ENCODE data around the gene PCBP3. TPM values are rescaled to one million over a fixed set of nuclear protein-coding genes. Genes with fewer than 3 reads are reported as not detected.

The PCBP3 gene
- total and polyA plus RNA-seq, 10 of the 15 experiments (the other 5 are each of a cell fraction or from before 2014, with no cell fraction given) = 0.09 to 1.3 (median 0.46) TPM; not detected in 3

GRCh38 chr21:45629046-45629981 lies 14.2 kb upstream of the PCBP3 start:
- H4K20me1 ChIP-seq (ENCODE audit: control insufficient read depth, insufficient read depth) = no peaks in the 10 kb centered on the region
- FAIRE-seq (no peak), DNase-seq (ENCODE audit: low read depth, low spot score) (no peak), ATAC-seq (no peak)
- H3K27me3 ChIP-seq (replicated peaks in 1 of 2; ENCODE audit: control insufficient read depth in 2 of 2, insufficient read depth in 2 of 2, low read length in 1 of 2) = no peaks in the 10 kb centered on the region
- RAD21 ChIA-PET (ENCODE audit: unreplicated experiment) = no interaction called here
- SMC1A ChIA-PET (ENCODE audit: uncharacterized antibody, unreplicated experiment) = interaction anchor here (1.5 kb wide), 1 partner anchor 11 kb away, joined by 6 read pairs; no protein-coding TSS in a partner anchor
- no peak overlapping the region for H2AFZ ChIP-seq (ENCODE audit: control insufficient read depth, low read depth, low read length)
- CTCF ChIA-PET = interaction anchor here (0.7 kb wide), 1 partner anchor 11 kb away, joined by 3 read pairs; no protein-coding TSS in a partner anchor
- H3K4me1 ChIP-seq (ENCODE audit: control insufficient read depth, insufficient read depth, low read length) = peaks cover 14% of the 10 kb centered on the region
- POLR2A ChIA-PET = no interaction called here
- no peak overlapping the region for H3K27ac ChIP-seq (ENCODE audit: control insufficient read depth, insufficient read depth)
- no peaks in the 10 kb centered on the region; the same call in 2 of the 3 replicates for H3K9me3 ChIP-seq (replicated peaks; ENCODE audit: control insufficient read depth, insufficient read depth, low read length)
- in situ Hi-C loops (cut with MboI) = no loop called here
- no TSS peak for BruUV-seq (replicated peaks)
- intact Hi-C loops (cut with micrococcal nuclease; ENCODE audit: unreplicated experiment) = no loop called here
- no peaks in the 10 kb centered on the region for H3K36me3 ChIP-seq (ENCODE audit: control insufficient read depth in 2 of 2, insufficient read depth in 2 of 2, low read length in 1 of 2)
- H3K9ac ChIP-seq (ENCODE audit: control insufficient read depth, insufficient read depth, low read length) = no peak overlapping the region
- no peaks in the 10 kb centered on the region for H3K79me2 ChIP-seq (ENCODE audit: control insufficient read depth, insufficient read depth, low read length)
- H3K4me2 ChIP-seq (ENCODE audit: control insufficient read depth, insufficient read depth) = no peak overlapping the region
- WGBS (ENCODE audit: insufficient coverage, insufficient replicate concordance, low lambda C conversion rate, missing lambda C conversion rate) = 86% methylated on average over 31 of the region's 31 CpGs
- H3K4me3 ChIP-seq = no peak overlapping the region
- TF ChIP-seq MYC (IDR thresholded peaks at IDR 0.05; ENCODE audit: insufficient read depth, insufficient read length, insufficient replicate concordance, low read length, severe bottlenecking) (no peak), USF1 (IDR thresholded peaks at IDR 0.05; ENCODE audit: borderline replicate concordance, extremely low read length, insufficient read depth, low read depth, low read length) (no peak), JUND (IDR thresholded peaks at IDR 0.05; ENCODE audit: low read depth, low read length) (no peak), NR2C1 (IDR thresholded peaks at IDR 0.05) (no peak), RAD51 (IDR thresholded peaks at IDR 0.05) (no peak), IRF4 (IDR thresholded peaks at IDR 0.05; ENCODE audit: low read depth, low read length) (no peak), CBFB (IDR thresholded peaks at IDR 0.05; ENCODE audit: low read depth) (no peak), ETV6 (conservative IDR thresholded peaks at IDR 0.05 in 1 of 2, IDR thresholded peaks at IDR 0.05 in 1 of 2; ENCODE audit: borderline replicate concordance in 1 of 2, low read depth in 1 of 2) (no peak), CEBPB (IDR thresholded peaks at IDR 0.05; ENCODE audit: borderline replicate concordance in 1 of 2, low read depth in 2 of 2, low read length in 2 of 2) (no peak), ESRRA (IDR thresholded peaks at IDR 0.05; ENCODE audit: low read length) (no peak), BRCA1 (IDR thresholded peaks at IDR 0.05; ENCODE audit: low read depth, low read length) (no peak), CBX5 (IDR thresholded peaks at IDR 0.05; ENCODE audit: low read depth) (no peak), SIX5 (IDR thresholded peaks at IDR 0.05; ENCODE audit: low read depth, low read length, severe bottlenecking) (no peak), SPI1 (IDR thresholded peaks at IDR 0.05; ENCODE audit: borderline replicate concordance, insufficient read depth, low read depth, low read length) (no peak), RFX5 (IDR thresholded peaks at IDR 0.05; ENCODE audit: low read depth, low read length) (no peak), RELA (IDR thresholded peaks at IDR 0.05; ENCODE audit: borderline replicate concordance, partially characterized antibody) (no peak), HDAC6 (IDR thresholded peaks at IDR 0.05; ENCODE audit: unreplicated experiment) (no peak), JUNB (IDR thresholded peaks at IDR 0.05) (no peak)
- TF ChIP-seq, protein P1, sequence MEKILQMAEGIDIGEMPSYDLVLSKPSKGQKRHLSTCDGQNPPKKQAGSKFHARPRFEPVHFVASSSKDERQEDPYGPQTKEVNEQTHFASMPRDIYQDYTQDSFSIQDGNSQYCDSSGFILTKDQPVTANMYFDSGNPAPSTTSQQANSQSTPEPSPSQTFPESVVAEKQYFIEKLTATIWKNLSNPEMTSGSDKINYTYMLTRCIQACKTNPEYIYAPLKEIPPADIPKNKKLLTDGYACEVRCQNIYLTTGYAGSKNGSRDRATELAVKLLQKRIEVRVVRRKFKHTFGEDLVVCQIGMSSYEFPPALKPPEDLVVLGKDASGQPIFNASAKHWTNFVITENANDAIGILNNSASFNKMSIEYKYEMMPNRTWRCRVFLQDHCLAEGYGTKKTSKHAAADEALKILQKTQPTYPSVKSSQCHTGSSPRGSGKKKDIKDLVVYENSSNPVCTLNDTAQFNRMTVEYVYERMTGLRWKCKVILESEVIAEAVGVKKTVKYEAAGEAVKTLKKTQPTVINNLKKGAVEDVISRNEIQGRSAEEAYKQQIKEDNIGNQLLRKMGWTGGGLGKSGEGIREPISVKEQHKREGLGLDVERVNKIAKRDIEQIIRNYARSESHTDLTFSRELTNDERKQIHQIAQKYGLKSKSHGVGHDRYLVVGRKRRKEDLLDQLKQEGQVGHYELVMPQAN (conservative IDR thresholded peaks at IDR 0.05) = no peak

Data from GM12878 (cell line).